RPMI7951 (cell line): ENCODE data around the gene PIGN. TPM values are rescaled to one million over a fixed set of nuclear protein-coding genes. Genes with fewer than 3 reads are reported as not detected.

Experiments used
- DNase-seq: peaks from one replicate; pipeline ENCODE4 v3.0.0-alpha.2; 2012; ENCODE audit warnings: low read depth
- total RNA-seq: library from RNA; depleted of rRNA; stranded (reverse); fragments of >200 nt; shearing (Covaris generic); gene quantifications from 2 replicates; pipeline ENCODE4 v1.2.3, GENCODE V29; 2014

Gene PIGN
- total RNA-seq, 1 experiment from 2014 or later = 19.9 TPM

DNA sequence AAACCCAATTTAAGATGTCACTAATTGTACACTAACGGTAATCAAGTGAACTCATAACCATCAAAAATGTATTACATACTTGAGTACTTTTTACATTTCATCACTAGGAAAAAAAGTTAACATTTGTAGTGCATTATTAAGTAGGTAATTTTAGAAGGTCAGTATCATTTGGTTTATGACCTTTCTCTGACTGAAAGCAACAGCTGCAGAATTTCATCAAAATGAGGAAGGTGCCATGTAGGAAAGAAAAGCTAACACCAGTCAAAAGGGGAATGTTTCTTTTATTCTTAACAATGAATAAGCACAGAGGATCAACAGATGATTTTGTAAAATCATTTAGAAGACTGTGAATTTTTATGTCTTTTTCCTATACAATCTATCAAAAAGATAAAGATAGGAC lies 79.0 kb downstream of the PIGN start:
- no peak for DNase-seq

DNA sequence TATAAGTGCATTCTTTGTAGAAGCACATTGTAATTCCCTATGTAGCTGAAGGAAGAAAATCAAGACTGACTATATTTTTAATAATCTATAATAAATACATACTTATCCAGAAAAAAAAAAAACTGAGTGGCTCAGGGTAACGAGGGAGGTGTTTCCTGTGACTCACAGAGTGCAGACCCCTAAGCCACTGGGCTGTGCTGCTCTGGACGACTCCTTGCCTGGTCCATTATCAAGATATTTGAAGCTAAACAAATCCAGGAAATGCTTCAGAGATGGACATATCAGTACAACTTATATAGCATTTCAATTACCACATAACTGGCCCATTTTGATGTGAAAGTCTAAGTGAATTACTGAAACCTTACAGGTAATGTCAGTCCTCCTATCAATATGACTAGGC lies 80.6 kb downstream of the PIGN start:
- no peak for DNase-seq

DNA sequence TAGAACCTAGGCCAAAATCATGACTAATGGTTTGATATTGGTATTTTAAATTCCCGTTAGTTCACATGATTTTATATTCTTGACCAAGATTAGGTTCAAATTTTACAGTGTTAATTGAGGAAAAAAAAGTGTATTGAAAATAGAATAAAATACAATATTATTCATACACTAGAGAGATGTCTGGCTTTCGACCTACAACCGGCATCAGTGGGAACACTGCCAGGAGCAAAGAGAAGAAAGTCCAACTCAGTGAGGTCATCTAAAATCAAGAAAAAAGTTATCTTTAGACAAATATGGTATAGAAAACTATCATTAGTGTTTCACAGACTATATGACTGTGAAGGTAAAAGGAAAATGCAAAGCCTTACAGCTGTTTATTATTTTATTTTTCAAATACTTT lies 81.5 kb downstream of the PIGN start:
- DNase-seq = no peak

DNA sequence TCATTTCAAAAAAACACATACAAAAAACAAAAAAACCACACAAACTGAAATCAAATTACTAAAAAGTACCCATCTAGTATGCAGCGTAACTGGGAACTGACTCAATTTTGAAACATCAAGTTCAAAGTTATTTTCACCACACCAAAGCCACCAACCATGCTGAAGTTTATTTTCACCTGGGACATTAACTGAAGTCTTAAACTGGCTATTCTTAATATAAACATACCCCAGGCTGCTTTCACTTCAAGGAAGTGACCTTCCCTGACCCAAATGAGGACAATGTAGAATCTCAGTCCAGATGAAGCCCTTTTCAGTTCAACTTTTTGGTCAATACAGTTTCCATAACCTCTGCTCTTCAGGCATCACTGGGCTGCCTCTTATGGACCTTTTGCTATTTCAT lies 84.6 kb downstream of the PIGN start:
- no peak for DNase-seq

DNA sequence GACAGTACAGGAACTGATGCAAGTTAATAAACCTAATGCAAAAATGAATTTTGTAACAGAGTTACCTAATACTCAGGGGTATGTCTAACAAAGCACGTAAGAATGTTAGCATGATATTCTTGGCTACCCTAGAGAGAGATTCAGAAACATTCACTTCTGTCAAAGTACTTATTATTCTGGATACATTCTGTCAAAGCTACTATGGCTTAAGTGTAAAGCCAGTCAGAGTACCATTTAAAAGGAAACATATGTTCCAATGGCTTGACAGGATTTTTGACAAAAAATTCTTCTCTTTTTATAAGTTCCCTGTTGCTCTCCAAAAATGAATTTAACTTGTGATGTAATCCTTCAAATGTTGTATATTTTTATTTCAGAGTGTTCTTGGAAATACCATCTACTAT lies 85.5 kb downstream of the PIGN start:
- no peak for DNase-seq

DNA sequence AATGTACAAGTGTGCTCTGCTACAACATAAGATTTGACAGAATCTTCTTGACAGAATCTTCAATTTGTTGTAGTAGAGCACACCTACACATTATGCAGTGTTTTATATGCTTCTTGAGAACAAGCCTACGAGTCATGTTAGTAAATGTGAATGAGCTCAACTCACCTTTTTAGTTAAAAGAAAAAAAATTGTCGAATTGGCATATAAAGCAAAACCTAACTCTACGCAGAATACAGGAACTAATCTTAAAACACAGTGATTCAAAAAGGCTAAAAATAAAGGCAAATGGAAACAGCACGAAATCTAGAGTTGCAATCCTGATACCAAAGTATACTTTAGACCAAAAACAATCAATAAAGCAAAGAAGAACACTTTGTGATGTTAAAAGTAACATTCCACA lies 87.9 kb downstream of the PIGN start:
- DNase-seq = no peak

DNA sequence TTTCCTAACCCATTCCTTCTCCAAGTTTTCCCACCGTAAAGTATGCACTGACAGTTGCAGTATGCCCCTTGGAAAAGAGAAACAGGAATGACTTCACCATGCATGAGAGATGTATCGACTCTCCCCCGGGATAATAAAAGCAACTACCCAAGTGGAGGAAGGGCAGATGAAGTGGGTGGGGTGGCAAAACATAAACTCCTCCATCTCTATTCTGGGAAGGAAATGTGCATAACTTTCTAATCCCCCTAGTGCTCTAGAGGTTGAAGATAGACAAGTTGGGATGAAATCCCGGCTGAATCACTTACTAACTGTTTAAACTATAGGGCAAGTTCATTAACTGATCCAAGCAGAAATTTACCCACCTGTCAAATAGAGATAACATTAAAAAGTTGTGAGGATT lies 89.2 kb downstream of the PIGN start:
- DNase-seq = no peak

DNA sequence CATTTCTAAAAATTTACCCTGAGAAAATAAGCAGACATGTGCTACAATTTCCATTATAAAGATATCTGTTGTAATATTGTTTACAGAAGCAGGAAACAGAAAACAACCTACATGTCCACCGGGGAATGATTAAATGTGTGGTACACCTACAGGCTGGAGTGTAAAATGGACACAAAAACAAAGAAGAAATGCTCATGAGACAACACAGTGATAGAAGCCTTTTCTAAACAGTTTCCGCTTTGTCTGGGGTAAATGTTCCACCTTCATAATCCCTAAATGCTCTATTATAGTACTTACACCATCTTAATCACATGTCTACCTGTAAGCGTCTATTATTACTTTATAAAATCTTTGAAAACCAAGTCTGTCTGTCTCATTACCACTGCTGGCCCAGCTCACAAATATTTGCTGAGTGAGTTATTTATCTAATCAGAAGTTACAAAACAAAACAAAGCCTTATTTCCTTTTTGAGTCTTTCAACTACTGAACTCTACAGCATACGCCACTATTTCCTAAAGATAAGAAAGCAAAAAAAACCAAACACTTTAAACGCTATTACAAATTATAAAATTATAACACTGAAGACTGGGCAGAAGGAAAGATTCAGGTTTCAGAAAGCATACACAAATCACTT lies 95.3 kb downstream of the PIGN start:
- DNase-seq = no peak

DNA sequence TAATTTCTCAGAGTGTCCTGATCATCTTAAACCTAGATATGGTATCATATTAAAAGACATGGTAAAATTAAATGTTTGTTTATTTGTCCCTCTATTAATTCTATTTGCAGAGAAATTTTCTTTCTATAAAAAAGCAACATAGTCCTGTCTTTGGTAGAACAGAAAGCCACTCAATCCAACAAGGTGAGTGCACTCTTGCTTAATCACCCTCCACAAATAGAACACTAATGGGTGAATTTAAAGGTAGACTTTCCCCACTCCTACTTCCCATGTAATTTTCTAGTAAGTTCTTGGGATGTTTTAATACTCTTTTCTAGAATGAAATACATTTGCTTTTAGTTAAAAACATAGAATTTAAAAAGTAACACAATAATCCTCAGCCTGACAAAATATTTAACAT lies 97.7 kb downstream of the PIGN start:
- no peak for DNase-seq

DNA sequence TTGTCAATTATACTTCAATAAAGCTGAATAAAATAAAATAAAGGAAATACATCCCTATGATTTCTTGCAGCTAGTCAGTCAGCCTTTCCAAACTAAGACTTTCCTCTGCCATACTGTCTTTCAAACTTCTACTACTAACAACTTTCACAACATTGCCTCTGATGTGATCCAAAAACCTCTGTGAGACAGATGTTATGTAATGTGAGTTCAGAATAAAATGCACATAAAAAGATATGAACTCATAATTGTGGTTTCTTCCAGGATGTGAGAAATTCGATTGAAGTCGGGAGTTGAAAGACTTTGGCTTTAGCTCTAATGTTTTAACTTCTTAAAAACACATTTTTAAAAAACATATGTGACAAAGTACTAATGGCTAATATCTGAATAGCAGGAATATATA lies 98.7 kb downstream of the PIGN start:
- DNase-seq = no peak

DNA sequence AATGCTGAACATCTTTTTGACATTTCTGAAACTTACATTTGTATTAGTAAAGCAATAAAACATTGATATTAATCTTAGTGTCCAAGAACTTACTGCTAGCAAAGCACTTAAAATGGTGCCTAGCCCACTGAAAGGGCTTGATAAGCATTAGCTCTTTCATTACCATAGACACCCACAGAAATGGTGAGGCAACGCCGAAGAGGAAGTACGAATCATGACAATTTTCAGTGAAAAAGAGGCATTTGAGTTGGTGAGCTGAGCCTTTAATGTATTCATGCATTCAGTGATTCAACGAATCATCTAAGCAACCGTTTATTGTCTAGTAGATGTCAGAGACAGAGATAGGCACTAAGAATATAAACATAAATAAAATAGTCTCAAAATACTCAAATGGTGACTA lies 101.1 kb downstream of the PIGN start:
- DNase-seq = no peak

DNA sequence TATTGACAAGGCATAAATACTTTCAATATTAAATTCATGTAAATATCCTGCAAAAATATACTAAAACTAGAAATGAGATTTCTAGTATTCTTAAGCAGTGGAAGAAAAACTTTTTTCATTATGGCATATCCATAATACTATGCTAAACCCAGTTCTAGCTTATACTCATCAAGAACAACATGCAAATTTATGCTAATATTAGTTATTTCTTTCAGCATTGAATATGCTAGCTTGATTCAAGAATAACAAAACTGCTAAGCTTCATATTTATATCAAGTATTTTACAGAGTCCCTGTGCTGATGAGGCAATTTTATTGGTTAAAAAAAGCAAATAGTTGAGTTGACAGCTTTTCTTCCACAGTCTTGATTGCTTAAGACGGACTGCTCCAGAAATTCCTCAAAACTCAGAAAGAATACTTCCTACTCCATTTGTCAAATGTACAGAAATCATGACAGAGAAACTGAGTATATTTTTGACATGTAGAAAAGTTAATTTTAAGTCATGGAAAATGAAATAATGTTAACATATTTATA lies 105.0 kb downstream of the PIGN start:
- no peak for DNase-seq

DNA sequence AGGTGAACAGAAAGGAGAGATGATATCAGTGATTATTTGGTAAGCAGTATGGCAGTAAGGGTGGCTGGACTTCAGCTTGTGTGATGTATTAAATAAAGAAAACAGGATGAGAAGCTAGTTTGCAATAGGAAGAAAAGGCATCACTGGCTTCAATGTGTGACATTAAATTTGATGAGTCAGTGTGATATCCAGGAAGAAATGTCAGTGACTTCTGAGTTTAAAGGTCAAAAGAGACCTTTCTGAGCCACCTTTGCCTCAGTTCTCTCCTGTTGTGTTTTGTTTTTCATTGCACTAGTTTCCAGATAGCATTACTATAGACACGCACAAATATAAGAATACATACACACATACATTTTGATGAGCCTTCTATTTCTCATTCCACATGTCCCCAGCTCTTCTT lies 105.6 kb downstream of the PIGN start:
- DNase-seq = no peak

DNA sequence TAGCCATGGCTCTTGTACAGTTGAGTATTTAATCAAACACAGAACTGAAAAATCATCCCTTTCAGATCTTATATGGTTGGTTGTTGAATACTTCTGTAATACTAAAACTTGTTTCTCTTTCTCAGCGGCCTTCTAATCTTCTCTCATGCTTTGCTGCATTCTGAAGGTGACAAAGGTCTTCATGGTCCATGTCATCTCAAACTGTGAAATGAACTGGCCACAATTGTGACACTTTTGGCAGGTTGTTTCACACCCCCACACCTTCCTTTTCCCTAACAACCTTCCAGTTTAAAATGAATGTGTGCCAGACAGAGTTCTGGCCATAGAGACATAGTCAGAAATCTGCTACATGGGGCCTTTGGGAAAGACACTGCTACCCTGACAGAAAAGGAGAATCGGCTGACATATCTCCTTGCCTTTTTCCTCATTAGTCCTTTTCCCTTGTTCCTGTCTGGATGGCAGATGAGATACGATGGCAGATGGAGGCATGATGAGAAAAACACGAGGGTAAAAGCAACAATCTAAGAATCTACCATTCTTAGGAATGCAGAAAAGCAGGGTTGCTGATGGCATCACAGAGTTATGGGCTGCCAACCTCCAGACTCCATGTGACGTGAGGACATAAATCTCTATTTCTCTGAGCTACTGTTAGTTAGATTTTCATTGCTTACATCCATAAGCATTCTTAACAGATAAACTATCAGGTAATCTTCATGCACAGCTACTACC lies 106.5 kb downstream of the PIGN start:
- DNase-seq = no peak

DNA sequence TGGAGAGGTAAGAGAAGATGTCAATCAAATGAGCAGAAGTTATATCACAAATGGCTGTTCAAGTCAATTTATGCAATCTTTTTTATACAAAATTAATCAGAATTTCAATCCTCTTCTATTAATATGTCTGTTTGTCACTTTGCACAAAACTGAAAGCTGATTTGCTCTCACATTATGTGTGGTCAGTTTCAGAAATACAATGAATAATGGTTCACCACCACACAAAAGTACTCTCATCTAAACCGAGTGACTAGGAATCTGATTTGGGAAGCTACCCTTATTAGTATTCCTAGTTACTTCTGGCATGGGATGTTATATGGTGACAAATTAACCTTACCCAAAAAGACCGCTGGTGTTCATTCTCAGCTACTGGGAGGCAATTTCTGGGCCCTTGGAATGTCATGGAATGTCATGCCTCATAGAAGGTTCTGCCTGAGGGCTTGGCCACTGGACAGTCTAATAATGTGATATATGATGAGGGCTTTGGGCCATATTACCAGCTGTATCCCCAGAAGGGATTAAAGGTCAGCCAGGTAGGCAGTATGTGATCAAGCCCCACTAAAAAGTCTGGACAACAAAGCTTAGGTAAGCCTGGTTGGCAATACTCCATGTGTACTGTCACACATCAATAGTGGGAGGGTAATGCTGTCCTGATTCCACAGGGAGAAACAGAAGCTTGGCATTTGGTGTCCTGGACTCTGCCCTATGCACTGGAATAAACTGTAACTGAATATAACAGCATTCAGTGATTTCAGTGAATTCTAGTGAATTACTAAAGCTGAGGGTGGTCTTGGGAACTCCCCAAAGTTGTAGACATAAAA lies 113.2 kb downstream of the PIGN start:
- peak; percentile 12 for DNase-seq

DNA sequence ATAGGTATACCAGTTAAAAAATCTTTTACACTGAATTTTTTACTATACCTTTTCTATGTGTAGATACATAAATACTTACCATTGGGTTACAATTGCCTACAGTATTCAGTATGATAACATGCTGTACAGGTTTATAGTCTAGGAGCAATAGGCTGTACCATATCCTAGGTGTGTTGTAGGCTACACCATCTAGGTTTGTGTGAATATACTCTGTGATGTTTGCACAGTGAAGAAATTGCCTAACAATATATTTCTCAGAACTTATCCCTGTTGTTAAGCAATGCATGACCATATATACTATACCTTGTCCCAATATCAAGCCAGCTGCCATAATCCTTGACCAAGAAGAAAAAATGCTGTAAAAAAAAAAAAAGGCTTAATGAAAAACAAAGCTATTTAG lies 114.5 kb downstream of the PIGN start:
- no peak for DNase-seq

DNA sequence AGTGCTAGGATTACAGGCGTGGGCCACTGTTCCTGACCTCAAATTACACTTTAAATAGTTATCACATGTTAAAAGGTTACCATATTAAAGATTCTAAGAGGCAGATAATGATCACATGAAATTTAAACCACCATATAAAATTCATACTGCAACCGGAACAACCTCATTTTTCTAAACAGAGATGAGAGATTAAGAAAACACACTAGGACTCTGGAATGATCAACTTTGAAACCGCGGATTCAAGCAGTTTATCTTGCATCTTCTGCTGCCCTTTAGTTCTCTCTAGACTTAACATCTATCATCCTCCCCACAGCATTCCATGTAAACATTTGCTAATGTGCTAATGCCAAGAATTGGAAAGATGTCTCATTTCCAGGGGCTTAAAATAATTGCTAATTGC lies 115.8 kb downstream of the PIGN start:
- no peak for DNase-seq

DNA sequence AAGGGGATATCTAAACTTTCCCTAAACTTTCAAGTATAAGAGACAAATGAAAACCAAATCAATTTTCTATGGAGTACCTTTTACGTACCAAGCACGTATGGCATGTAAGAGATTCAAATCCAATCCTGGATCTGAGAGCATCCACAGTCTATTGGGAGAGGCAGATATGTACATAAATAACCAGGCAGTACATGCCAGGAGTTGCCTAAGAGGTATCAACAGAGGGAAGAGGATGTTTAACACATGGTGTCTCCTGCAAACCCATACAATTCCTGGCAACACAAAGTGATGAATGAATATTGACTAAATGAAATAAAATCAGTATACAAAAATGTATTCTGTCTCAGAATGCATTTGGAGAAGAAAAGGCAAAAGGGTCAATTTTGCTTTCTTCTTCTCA lies 116.6 kb downstream of the PIGN start:
- DNase-seq = no peak

DNA sequence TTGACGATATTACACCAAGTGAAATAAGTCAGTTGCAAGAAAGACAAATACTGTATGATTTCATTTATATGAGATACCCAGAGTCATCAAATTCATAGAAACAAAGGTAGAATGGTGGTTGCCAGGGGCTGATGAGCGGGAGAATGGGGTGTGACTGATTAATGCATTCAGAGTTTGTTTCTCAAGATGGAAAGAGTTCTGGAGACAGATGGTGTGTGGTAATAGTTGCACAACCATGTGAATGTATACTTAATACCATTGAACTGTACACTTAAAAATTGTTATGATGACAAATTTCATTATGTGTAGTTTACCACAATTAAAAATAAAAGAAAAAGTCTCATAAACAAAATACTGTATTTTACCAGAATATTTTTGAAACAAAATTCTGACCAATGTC lies 117.3 kb downstream of the PIGN start:
- DNase-seq = no peak

DNA sequence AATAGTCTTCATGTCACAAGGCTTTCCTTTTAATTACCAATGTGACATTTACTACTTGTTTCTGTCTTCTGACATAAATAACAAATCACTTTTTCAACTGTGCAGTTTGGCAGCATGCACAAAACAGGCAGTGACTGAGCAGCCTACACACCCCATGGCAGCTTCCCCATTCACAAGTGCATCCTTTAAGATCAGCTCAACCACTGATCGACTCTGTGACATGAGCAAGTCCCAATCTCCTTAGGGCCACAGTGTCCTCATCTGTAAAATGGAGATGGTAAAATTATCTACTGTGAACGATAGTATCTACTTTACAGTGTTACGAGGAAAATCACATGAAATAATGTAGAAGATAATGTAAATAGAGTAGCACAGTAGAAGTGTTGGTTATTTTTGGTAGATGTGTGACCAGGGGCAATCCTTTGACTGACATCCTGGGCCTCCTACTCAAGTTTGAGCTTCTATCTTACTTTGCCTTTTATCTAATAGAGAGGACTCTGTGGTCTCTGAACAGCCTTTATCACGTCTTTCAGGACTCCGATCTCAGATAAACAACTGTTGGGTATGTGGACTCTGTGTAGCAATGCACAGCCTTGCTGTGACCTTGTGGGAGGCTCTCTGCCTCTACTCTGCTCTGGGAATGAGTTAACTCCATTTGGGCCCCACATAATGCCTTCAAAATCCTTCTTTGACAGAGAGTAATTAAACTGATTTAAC lies 120.6 kb downstream of the PIGN start:
- no peak for DNase-seq

DNA sequence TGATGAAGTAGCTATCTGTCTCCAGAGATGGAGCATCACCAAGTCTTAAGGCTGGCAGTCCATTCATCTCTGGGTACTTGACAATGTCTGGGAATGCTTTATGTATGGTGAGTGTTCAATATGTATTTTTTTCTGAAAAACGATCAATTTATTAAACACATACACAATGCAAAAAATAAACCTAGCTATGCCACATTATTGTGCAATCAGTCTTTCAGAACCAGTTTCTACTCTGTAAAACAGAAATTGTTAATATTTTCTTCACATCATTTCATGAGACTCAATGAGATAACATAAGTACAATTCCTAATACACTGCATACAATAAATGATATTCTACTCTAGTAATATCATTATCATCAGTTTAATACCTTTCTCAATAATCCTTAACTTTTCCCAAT lies 122.5 kb downstream of the PIGN start:
- DNase-seq = no peak

DNA sequence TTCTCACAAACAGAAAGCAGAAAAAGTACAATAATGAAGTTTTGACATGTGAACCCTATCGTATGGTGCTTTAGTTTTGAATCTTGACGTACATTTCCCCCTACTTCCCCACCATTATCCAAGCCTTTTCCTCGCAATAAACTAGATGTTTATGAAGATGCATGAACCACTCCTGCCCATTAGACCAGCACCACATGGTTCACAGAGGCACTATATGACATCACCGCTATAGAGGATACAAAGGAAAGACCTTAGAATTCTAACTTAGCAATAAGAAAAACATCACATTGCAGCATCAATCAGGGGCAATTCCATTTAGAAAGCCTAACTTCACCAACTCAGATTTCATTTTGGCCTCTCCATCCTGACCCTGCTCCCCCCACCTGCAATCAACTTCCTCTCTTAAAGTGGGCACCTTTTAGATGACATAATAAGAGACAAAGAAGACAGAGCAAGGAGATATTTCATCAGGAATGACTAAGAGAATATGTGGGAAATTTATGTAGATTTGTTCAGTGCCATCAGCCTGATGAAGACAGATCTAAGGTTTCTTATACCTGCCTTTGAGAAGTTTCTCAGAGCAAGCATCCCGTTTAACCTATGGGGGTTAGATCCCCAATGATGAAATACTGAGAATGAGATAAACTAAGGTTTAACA lies 124.9 kb downstream of the PIGN start:
- DNase-seq = no peak
